ENCODE measurements around the gene DNALI1. TPM values are rescaled to one million over a fixed set of nuclear protein-coding genes. Genes with fewer than 3 reads are reported as not detected.

The DNALI1 gene
- total and polyA plus RNA-seq, 2 of the 8 experiments (the other 6 are each of a cell fraction or from before 2014, with no cell fraction given): 8.9 to 11.3 TPM

DNA sequence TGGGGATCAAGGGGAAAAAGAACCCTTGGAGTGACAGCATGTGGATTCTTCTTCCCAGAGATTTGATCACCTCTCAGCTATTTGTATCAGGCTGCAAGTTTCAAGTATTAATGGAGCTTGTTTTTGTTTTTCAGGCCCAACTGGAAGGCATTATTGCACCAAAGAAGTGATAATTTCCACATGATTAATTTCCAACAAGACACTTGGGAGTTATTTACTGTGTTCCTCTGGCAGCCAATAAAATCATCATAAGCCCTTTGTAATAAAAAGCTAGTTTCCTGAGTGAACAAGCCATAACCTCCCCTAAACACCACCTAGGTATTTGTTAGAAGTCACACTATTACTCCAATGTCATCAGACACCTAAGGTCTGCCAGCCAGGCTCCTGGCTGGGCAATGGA, 8.2 kb downstream of the DNALI1 start:
- DNase-seq (ENCODE audit: low read depth in 1 of 2, low spot score in 2 of 2) (no peak), FAIRE-seq (no peak)
- Histone ChIP-seq H2BK15ac (ENCODE audit: low read length) (no peak overlapping the region), H2BK20ac (ENCODE audit: low read length) (no peak overlapping the region), H3K56ac (replicated peaks; ENCODE audit: insufficient read length, low read depth, low read length) (no peak overlapping the region), H3K18ac (ENCODE audit: extremely low read depth, low read length) (no peak overlapping the region), H3K4me1 (replicated peaks in 1 of 4; ENCODE audit: control insufficient read depth in 3 of 4, insufficient read depth in 4 of 4, low read length in 3 of 4) (no peaks in the 10 kb centered on the region), H3K27ac (ENCODE audit: low read depth, low read length) (no peak overlapping the region), H2BK120ac (replicated peaks; ENCODE audit: low read depth, low read length) (no peak overlapping the region), H3K23me2 (ENCODE audit: low read depth, low read length) (no peaks in the 10 kb centered on the region), H3K9me3 (ENCODE audit: insufficient read depth in 2 of 2, low read depth in 1 of 2, low read length in 1 of 2) (no peaks in the 10 kb centered on the region), H4K91ac (replicated peaks; ENCODE audit: insufficient read length, low read length) (no peak overlapping the region), H2AFZ (ENCODE audit: low read length) (no peak overlapping the region), H3K79me1 (ENCODE audit: low read depth, low read length) (no peaks in the 10 kb centered on the region; the same call in 1 of the 2 replicates), H3K4ac (replicated peaks; ENCODE audit: insufficient read length, low read depth, low read length) (no peak overlapping the region), H3K4me2 (ENCODE audit: insufficient read depth in 1 of 2, low read depth in 2 of 2, low read length in 2 of 2) (no peak overlapping the region), H3K23ac (ENCODE audit: insufficient read length) (no peak overlapping the region), H3K4me3 (ENCODE audit: extremely low read depth in 1 of 4, insufficient read depth in 2 of 4, low read depth in 3 of 4, low read length in 4 of 4) (no peak overlapping the region), H4K5ac (ENCODE audit: insufficient read length, low read depth, low read length) (no peak overlapping the region), H3K36me3 (ENCODE audit: control insufficient read depth in 2 of 4, insufficient read depth in 4 of 4, low read length in 3 of 4) (peaks cover 23 to 57% (median 46%) of the 10 kb centered on the region in 4 experiments), H4K20me1 (replicated peaks in 1 of 2; ENCODE audit: control insufficient read depth in 1 of 2, insufficient read depth in 2 of 2, low read length in 2 of 2) (no peaks in the 10 kb centered on the region), H3K9ac (replicated peaks in 1 of 4; ENCODE audit: extremely low read depth in 1 of 4, low read depth in 3 of 4, low read length in 3 of 4) (no peak overlapping the region), H3K27me3 (replicated peaks in 1 of 4; ENCODE audit: control insufficient read depth in 3 of 4, extremely low read depth in 1 of 4, insufficient read depth in 3 of 4, low read length in 3 of 4) (no peaks in the 10 kb centered on the region), H4K8ac (ENCODE audit: extremely low read depth, insufficient read depth, low read length) (no peak overlapping the region), H2AK5ac (ENCODE audit: low read depth, low read length) (no peak overlapping the region), H3K79me2 (ENCODE audit: control insufficient read depth in 1 of 2, insufficient read depth in 2 of 2, low read length in 2 of 2) (no peaks in the 10 kb centered on the region), H2BK12ac (ENCODE audit: low read depth, low read length) (no peak overlapping the region), H2BK5ac (ENCODE audit: low read depth, low read length) (no peak overlapping the region), H3K14ac (ENCODE audit: insufficient read length) (no peak overlapping the region)
- no peak for TF ChIP-seq SRF (IDR thresholded peaks at IDR 0.05; ENCODE audit: low read depth, low read length)
- no peak for TF ChIP-seq BRCA1 (IDR thresholded peaks at IDR 0.05; ENCODE audit: low read depth, low read length)
- no peak for TF ChIP-seq POU5F1 (IDR thresholded peaks at IDR 0.05; ENCODE audit: low read depth, low read length)
- no peak for TF ChIP-seq SP4 (IDR thresholded peaks at IDR 0.05; ENCODE audit: low read length)
- no peak for TF ChIP-seq E2F6 (IDR thresholded peaks at IDR 0.05)
- no peak for TF ChIP-seq CEBPB (IDR thresholded peaks at IDR 0.05; ENCODE audit: low read depth, low read length)
- TF ChIP-seq ZNF274 (IDR thresholded peaks at IDR 0.05; ENCODE audit: borderline replicate concordance, extremely low read depth, low read length): no peak
- no peak for TF ChIP-seq EZH2 (IDR thresholded peaks at IDR 0.05; ENCODE audit: low read depth, low read length, severe bottlenecking)
- POLR2A ChIA-PET (ENCODE audit: partially characterized antibody): interaction anchor here (0.7 to 1.9 kb wide), 6 partner anchors 10 to 126 kb away, joined by 3 to 6 read pairs (median 5); a partner anchor contains a TSS
- CTCF ChIA-PET (ENCODE audit: partially characterized antibody): interaction anchor here (0.8 to 1.4 kb wide), 4 partner anchors 60 to 128 kb away, joined by 3 to 4 read pairs (median 3); no protein-coding TSS in a partner anchor
